ENCODE data around the gene CLPSL1. TPM values are rescaled to one million over a fixed set of nuclear protein-coding genes. Genes with fewer than 3 reads are reported as not detected.
A peak's percentile ranks its signal among the peaks of the same experiment; 100 is the strongest.

Gene CLPSL1
- total and polyA plus RNA-seq, 2 of the 13 experiments (the other 11 are each of a cell fraction or from before 2014, with no cell fraction given): not detected

DNA sequence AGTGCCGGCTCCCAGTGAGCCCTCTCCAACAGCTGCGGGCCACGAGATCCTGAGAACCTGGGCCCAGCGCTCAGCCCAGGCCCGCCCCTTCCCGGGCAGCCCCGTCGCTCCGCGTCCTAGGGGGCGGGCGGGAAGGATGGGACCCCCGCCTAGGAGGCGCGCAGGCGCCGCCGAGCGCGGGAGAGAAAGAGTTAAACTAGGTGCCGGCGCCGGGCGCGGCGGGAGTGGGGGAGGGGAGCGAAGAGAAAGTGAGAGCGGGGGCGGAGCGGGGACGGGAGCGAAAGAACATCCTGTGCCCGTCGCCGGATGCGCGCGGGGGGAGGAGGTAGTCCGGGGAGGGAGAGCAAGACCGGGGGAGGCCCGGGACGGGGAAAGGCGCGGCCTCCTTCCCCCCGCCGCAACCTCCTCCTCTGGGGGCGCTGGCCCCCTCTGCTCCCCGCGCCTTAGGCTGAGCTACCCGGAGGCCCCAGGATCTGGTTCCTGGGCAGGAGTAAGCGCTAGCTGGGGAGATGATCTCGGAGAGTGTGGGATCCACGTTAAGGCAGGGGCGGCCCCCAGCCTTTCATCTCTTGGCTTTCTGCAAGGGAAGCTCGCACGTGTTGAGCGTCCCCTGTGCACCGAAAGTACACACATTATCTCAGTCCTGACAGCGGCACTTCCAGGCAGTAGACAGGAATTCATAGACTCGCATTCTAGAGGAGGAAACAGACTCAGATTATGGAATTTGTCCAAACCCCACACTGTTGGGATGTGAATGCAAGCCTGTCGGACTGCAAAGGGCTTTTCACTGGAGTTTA is 48.9 kb upstream of the CLPSL1 start (continued):
- no peak; the same call in 1 of the 2 replicates for TF ChIP-seq ARHGAP35 (CRISPR knock-in tag; IDR thresholded peaks at IDR 0.05; ENCODE audit: borderline replicate concordance)
- TF ChIP-seq, protein P1, sequence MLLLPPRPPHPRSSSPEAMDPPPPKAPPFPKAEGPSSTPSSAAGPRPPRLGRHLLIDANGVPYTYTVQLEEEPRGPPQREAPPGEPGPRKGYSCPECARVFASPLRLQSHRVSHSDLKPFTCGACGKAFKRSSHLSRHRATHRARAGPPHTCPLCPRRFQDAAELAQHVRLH (CRISPR knock-in tag; IDR thresholded peaks at IDR 0.05; ENCODE audit: borderline replicate concordance, low read depth): peak; percentile 59; the same call in 1 of the 2 replicates
- TF ChIP-seq ZNF879 (CRISPR knock-in tag; IDR thresholded peaks at IDR 0.05): no peak
- peak; percentile 62; the same call in 1 of the 2 replicates for TF ChIP-seq ZBTB14 (CRISPR knock-in tag; IDR thresholded peaks at IDR 0.05)
- no peak for TF ChIP-seq ZNF660 (CRISPR knock-in tag; IDR thresholded peaks at IDR 0.05; ENCODE audit: borderline replicate concordance, low read depth)
- TF ChIP-seq GFI1 (CRISPR knock-in tag; IDR thresholded peaks at IDR 0.05; ENCODE audit: borderline replicate concordance): peak; percentile 37
- no peak for TF ChIP-seq MEIS1 (CRISPR knock-in tag; IDR thresholded peaks at IDR 0.05; ENCODE audit: borderline replicate concordance)
- no peak for TF ChIP-seq MYNN (CRISPR knock-in tag; IDR thresholded peaks at IDR 0.05; ENCODE audit: low read depth)
- TF ChIP-seq IKZF1 (IDR thresholded peaks at IDR 0.05): no peak
- no peak for TF ChIP-seq NR3C1 (CRISPR knock-in tag; IDR thresholded peaks at IDR 0.05)
- TF ChIP-seq TP53 (CRISPR knock-in tag; conservative IDR thresholded peaks at IDR 0.05): no peak
- TF ChIP-seq ZNF230 (CRISPR knock-in tag; IDR thresholded peaks at IDR 0.05): no peak; the same call in 1 of the 2 replicates
- TF ChIP-seq, protein P2, sequence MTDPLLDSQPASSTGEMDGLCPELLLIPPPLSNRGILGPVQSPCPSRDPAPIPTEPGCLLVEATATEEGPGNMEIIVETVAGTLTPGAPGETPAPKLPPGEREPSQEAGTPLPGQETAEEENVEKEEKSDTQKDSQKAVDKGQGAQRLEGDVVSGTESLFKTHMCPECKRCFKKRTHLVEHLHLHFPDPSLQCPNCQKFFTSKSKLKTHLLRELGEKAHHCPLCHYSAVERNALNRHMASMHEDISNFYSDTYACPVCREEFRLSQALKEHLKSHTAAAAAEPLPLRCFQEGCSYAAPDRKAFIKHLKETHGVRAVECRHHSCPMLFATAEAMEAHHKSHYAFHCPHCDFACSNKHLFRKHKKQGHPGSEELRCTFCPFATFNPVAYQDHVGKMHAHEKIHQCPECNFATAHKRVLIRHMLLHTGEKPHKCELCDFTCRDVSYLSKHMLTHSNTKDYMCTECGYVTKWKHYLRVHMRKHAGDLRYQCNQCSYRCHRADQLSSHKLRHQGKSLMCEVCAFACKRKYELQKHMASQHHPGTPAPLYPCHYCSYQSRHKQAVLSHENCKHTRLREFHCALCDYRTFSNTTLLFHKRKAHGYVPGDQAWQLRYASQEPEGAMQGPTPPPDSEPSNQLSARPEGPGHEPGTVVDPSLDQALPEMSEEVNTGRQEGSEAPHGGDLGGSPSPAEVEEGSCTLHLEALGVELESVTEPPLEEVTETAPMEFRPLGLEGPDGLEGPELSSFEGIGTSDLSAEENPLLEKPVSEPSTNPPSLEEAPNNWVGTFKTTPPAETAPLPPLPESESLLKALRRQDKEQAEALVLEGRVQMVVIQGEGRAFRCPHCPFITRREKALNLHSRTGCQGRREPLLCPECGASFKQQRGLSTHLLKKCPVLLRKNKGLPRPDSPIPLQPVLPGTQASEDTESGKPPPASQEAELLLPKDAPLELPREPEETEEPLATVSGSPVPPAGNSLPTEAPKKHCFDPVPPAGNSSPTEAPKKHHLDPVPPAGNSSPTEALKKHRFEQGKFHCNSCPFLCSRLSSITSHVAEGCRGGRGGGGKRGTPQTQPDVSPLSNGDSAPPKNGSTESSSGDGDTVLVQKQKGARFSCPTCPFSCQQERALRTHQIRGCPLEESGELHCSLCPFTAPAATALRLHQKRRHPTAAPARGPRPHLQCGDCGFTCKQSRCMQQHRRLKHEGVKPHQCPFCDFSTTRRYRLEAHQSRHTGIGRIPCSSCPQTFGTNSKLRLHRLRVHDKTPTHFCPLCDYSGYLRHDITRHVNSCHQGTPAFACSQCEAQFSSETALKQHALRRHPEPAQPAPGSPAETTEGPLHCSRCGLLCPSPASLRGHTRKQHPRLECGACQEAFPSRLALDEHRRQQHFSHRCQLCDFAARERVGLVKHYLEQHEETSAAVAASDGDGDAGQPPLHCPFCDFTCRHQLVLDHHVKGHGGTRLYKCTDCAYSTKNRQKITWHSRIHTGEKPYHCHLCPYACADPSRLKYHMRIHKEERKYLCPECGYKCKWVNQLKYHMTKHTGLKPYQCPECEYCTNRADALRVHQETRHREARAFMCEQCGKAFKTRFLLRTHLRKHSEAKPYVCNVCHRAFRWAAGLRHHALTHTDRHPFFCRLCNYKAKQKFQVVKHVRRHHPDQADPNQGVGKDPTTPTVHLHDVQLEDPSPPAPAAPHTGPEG (CRISPR knock-in tag; IDR thresholded peaks at IDR 0.05): peak; percentile 49; the same call in 1 of the 2 replicates
- TF ChIP-seq PITX1 (CRISPR knock-in tag; IDR thresholded peaks at IDR 0.05): peak; percentile 69; the same call in 1 of the 2 replicates
- TF ChIP-seq HMGA1 (CRISPR knock-in tag; conservative IDR thresholded peaks at IDR 0.05): no peak
- no peak; the same call in 1 of the 2 replicates for TF ChIP-seq KLF12 (CRISPR knock-in tag; IDR thresholded peaks at IDR 0.05; ENCODE audit: borderline replicate concordance)
- peak; percentile 91 for TF ChIP-seq ZNF292 (CRISPR knock-in tag; IDR thresholded peaks at IDR 0.05; ENCODE audit: borderline replicate concordance, low read depth)
- TF ChIP-seq HNRNPL (IDR thresholded peaks at IDR 0.05; ENCODE audit: low read depth, low read length): no peak
- TF ChIP-seq FOXO1 (CRISPR knock-in tag; IDR thresholded peaks at IDR 0.05): no peak
- TF ChIP-seq, protein P3, sequence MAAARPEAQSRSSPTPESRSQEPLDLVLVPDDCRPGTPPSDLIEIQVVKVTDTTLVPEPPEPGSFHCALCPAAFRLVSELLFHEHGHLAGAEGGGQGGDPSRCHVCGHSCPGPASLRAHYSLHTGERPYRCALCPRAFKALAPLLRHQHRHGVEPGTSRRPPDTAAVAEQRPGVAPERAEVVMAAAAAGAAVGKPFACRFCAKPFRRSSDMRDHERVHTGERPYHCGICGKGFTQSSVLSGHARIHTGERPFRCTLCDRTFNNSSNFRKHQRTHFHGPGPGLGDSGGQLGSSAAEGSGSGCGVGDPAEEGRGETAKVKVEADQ (CRISPR knock-in tag; IDR thresholded peaks at IDR 0.05; ENCODE audit: borderline replicate concordance): peak; percentile 48; the same call in 1 of the 2 replicates
- TF ChIP-seq ZNF607 (CRISPR knock-in tag; IDR thresholded peaks at IDR 0.05; ENCODE audit: borderline replicate concordance): peak; percentile 81; the same call in 1 of the 2 replicates
- 0 out of 2 replicates have a peak, but pooled peaks have one; percentile 23 for TF ChIP-seq TOPORS (CRISPR knock-in tag; IDR thresholded peaks at IDR 0.05)
